Prostate gland (tissue), 2 donors: ENCODE measurements around the gene TTC33.

Experiments
- CTCF ChIP-seq, 4 experiments: fragments of 200-600 bp in 2 of 4; fragments of 450-650 bp in 2 of 4; sonication (generic) in 2 of 4; IDR thresholded peaks; 1 replicate in 3 of 4; 2 replicates in 1 of 4; pipeline ENCODE4 v1.5.1; 2016 to 2019; ENCODE audit warnings: antibody characterized with exemption in 4 of 4, mild to moderate bottlenecking in 2 of 4, moderate library complexity in 2 of 4
- POLR2A ChIP-seq: fragments of 450-650 bp; IDR thresholded peaks from one replicate; pipeline ENCODE4 v1.6.1; 2016; ENCODE audit warnings: antibody characterized with exemption, mild to moderate bottlenecking
- POLR2AphosphoS5 ChIP-seq: sonication (generic); formaldehyde crosslinking; IDR thresholded peaks from one replicate; pipeline ENCODE4 v1.6.1; 2017; ENCODE audit warnings: antibody characterized with exemption

GRCh38 chr5:40691894-40692293 is 63.9 kb downstream of the TTC33 start:
- TF ChIP-seq CTCF (IDR thresholded peaks at IDR 0.05) (no peak), POLR2A (no peak), POLR2AphosphoS5 (no peak)
